ENCODE measurements around the gene PCSK1.
"Not testable (repeated sequence)": the region's sequence is repeated elsewhere in the genome, so short reads cannot be mapped to it uniquely, and the experiment has no call there.

Gene PCSK1

DNA sequence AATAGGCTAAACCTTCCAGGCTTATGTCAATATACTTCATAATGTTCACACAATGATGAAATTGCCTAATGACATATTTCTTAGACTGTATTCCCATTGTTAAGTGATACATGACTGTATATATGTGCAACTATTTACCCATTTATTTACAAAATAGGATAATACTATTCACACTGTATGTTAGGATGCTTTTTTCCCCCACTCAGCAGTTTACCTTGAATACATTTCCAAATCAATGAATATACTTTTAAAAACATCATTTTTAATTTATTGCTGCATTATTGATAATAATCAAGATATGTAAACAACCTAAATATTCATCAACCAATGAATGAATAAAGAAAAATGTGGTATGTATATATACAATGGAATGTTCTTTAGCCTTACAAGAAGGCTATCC lies 55.5 kb downstream of the PCSK1 start:
- Histone ChIP-seq H3K4me3 (ENCODE audit: insufficient read depth, low read depth, low read length) (no peak overlapping the region), H3K4me1 (ENCODE audit: control insufficient read depth, insufficient read depth, low read length) (no peaks in the 10 kb centered on the region)

GRCh38 chr5:96377167-96377566 lies 55.9 kb downstream of the PCSK1 start:
- H3K9me3 ChIP-seq (ENCODE audit: control insufficient read depth, low read length) = no peaks in the 10 kb centered on the region
- H3K36me3 ChIP-seq (ENCODE audit: control insufficient read depth, insufficient read depth, low read length) = no peaks in the 10 kb centered on the region
- no peak overlapping the region for H3K4me3 ChIP-seq (ENCODE audit: insufficient read depth, low read depth, low read length)
- no peak overlapping the region for H3K27ac ChIP-seq (ENCODE audit: insufficient read depth, low read depth, low read length, poor library complexity, severe bottlenecking)
- H3K27me3 ChIP-seq (ENCODE audit: control insufficient read depth, insufficient read depth, low read length, poor library complexity, severe bottlenecking) = no peaks in the 10 kb centered on the region
- H3K4me1 ChIP-seq (ENCODE audit: control insufficient read depth, insufficient read depth, low read length) = no peaks in the 10 kb centered on the region
- WGBS, 2 experiments = 100% methylated on average over 1 of the region's 2 CpGs; no CpG with 5 or more reads in 1 of the 2 experiments

More for the DNA sequence above, 55.5 kb downstream of the PCSK1 start:
- no peak overlapping the region for H3K27ac ChIP-seq (ENCODE audit: insufficient read depth, low read depth, low read length, poor library complexity, severe bottlenecking)
- no peaks in the 10 kb centered on the region for H3K27me3 ChIP-seq (ENCODE audit: control insufficient read depth, insufficient read depth, low read length, poor library complexity, severe bottlenecking)
- H3K9me3 ChIP-seq (ENCODE audit: control insufficient read depth, low read length) = no peaks in the 10 kb centered on the region
- no peaks in the 10 kb centered on the region for H3K36me3 ChIP-seq (ENCODE audit: control insufficient read depth, insufficient read depth, low read length)

DNA sequence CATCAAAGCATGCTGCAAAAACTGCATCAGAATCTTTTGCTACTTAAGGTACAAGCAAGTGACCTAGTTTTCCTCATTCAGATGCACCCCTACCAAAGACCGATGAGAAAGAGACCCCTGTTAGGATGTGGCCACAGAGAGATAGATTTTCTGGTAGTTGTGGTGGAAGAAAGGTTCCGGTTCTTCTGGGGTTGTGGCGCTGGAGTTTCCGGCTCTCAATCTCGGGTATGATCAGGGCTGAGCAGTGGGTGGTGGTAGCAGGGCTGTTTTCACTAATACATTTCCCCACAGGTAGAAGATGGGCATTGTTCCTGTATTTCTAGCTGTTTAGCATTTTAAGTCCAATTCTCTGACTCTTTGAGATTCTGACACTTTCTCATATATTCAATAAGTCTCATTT lies 58.4 kb downstream of the PCSK1 start:
- Histone ChIP-seq H3K4me1 (ENCODE audit: control insufficient read depth, insufficient read depth, low read length) (no peaks in the 10 kb centered on the region), H3K9me3 (ENCODE audit: control insufficient read depth, low read length) (no peaks in the 10 kb centered on the region), H3K36me3 (ENCODE audit: control insufficient read depth, insufficient read depth, low read length) (no peaks in the 10 kb centered on the region), H3K4me3 (ENCODE audit: insufficient read depth, low read depth, low read length) (no peak overlapping the region), H3K27ac (ENCODE audit: insufficient read depth, low read depth, low read length, poor library complexity, severe bottlenecking) (no peak overlapping the region), H3K27me3 (ENCODE audit: control insufficient read depth, insufficient read depth, low read length, poor library complexity, severe bottlenecking) (no peaks in the 10 kb centered on the region)
- 92 to 98% methylated on average over 4 to 5 of the region's 5 CpGs for WGBS, 2 experiments

- Histone ChIP-seq H3K4me3 (ENCODE audit: insufficient read depth, low read depth, low read length) (no peak overlapping the region), H3K27me3 (ENCODE audit: control insufficient read depth, insufficient read depth, low read length, poor library complexity, severe bottlenecking) (no peaks in the 10 kb centered on the region), H3K36me3 (ENCODE audit: control insufficient read depth, insufficient read depth, low read length) (no peaks in the 10 kb centered on the region), H3K4me1 (ENCODE audit: control insufficient read depth, insufficient read depth, low read length) (no peaks in the 10 kb centered on the region), H3K27ac (ENCODE audit: insufficient read depth, low read depth, low read length, poor library complexity, severe bottlenecking) (no peak overlapping the region), H3K9me3 (ENCODE audit: control insufficient read depth, low read length) (no peaks in the 10 kb centered on the region)
- WGBS, 2 experiments = 87 to 92% methylated on average over 4 of the region's 4 CpGs
Observed at GRCh38 chr5:96373381-96373733, 59.7 kb downstream of the PCSK1 start.

GRCh38 chr5:96372726-96373380 lies 60.2 kb downstream of the PCSK1 start:
- 89 to 92% methylated on average over 2 of the region's 2 CpGs for WGBS, 2 experiments
- Histone ChIP-seq H3K27ac (ENCODE audit: insufficient read depth, low read depth, low read length, poor library complexity, severe bottlenecking) (no peak overlapping the region), H3K4me1 (ENCODE audit: control insufficient read depth, insufficient read depth, low read length) (no peaks in the 10 kb centered on the region)

DNA sequence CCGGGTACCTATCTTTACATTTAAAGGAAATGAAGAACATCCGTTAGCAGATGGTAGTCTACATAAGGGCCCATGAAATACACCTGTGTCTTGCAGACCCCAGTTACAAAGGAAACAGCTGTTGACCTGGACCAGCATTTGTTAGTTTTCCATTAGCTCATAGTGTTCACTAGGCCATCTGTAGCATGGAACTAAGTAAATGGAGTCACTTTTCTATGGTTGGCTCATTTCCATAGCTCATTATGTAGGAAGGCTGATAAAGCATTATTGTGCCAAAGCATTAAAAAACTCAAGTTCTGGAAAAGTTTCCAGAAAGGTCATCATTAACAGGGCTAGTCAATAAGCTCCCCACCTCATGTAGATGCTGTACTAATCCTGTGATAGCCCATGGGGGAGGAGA lies 62.1 kb downstream of the PCSK1 start:
- H3K4me3 ChIP-seq (ENCODE audit: insufficient read depth, low read depth, low read length) = no peak overlapping the region
- H3K27me3 ChIP-seq (ENCODE audit: control insufficient read depth, insufficient read depth, low read length, poor library complexity, severe bottlenecking) = no peaks in the 10 kb centered on the region
- H3K27ac ChIP-seq (ENCODE audit: insufficient read depth, low read depth, low read length, poor library complexity, severe bottlenecking) = no peak overlapping the region
- WGBS, 2 experiments = 98 to 99% methylated on average over 2 of the region's 2 CpGs
- no peaks in the 10 kb centered on the region for H3K36me3 ChIP-seq (ENCODE audit: control insufficient read depth, insufficient read depth, low read length)
- no peaks in the 10 kb centered on the region for H3K4me1 ChIP-seq (ENCODE audit: control insufficient read depth, insufficient read depth, low read length)
- H3K9me3 ChIP-seq (ENCODE audit: control insufficient read depth, low read length) = no peaks in the 10 kb centered on the region

More at GRCh38 chr5:96372726-96373380, 60.2 kb downstream of the PCSK1 start:
- Histone ChIP-seq H3K9me3 (ENCODE audit: control insufficient read depth, low read length) (no peaks in the 10 kb centered on the region), H3K36me3 (ENCODE audit: control insufficient read depth, insufficient read depth, low read length) (no peaks in the 10 kb centered on the region), H3K27me3 (ENCODE audit: control insufficient read depth, insufficient read depth, low read length, poor library complexity, severe bottlenecking) (no peaks in the 10 kb centered on the region), H3K4me3 (ENCODE audit: insufficient read depth, low read depth, low read length) (no peak overlapping the region)

GRCh38 chr5:96367337-96367736 lies 65.7 kb downstream of the PCSK1 start:
- H3K27ac ChIP-seq (ENCODE audit: insufficient read depth, low read depth, low read length, poor library complexity, severe bottlenecking); H3K36me3 ChIP-seq (ENCODE audit: control insufficient read depth, insufficient read depth, low read length); H3K27me3 ChIP-seq (ENCODE audit: control insufficient read depth, insufficient read depth, low read length, poor library complexity, severe bottlenecking); H3K4me1 ChIP-seq (ENCODE audit: control insufficient read depth, insufficient read depth, low read length); H3K9me3 ChIP-seq (ENCODE audit: control insufficient read depth, low read length); H3K4me3 ChIP-seq (ENCODE audit: insufficient read depth, low read depth, low read length): not testable (repeated sequence)
- 91 to 92% methylated on average over 8 of the region's 8 CpGs for WGBS, 2 experiments

GRCh38 chr5:96354237-96354636 lies 78.8 kb downstream of the PCSK1 start:
- no peak overlapping the region for H3K4me3 ChIP-seq (ENCODE audit: insufficient read depth, low read depth, low read length)
- H3K9me3 ChIP-seq (ENCODE audit: control insufficient read depth, low read length) = no peaks in the 10 kb centered on the region
- no peaks in the 10 kb centered on the region for H3K4me1 ChIP-seq (ENCODE audit: control insufficient read depth, insufficient read depth, low read length)
- no peaks in the 10 kb centered on the region for H3K27me3 ChIP-seq (ENCODE audit: control insufficient read depth, insufficient read depth, low read length, poor library complexity, severe bottlenecking)
- 100% methylated on average over 2 of the region's 2 CpGs for WGBS, 2 experiments
- no peak overlapping the region for H3K27ac ChIP-seq (ENCODE audit: insufficient read depth, low read depth, low read length, poor library complexity, severe bottlenecking)
- H3K36me3 ChIP-seq (ENCODE audit: control insufficient read depth, insufficient read depth, low read length) = no peaks in the 10 kb centered on the region

DNA sequence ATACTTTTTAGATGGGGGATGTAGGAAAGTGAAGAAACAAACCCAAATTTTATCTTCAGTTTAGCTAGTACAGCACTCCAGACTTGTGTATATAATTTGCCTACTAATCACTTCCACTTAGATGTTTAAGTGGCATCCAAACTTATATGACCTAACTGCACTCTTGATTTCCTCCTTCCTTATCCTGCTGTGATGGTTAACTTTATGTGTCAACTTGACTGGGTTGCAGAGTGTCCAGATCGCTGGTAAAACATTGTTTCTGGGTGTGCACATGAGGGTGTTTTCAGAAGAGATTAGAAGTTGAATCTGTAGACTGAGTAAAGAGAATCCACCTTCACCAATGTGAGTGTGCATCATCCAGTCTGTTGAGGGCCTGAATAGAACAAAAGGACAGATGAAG lies 79.8 kb downstream of the PCSK1 start:
- no peaks in the 10 kb centered on the region for H3K27me3 ChIP-seq (ENCODE audit: control insufficient read depth, insufficient read depth, low read length, poor library complexity, severe bottlenecking)
- 77 to 100% methylated on average over 1 of the region's 1 CpG for WGBS, 2 experiments
- no peaks in the 10 kb centered on the region for H3K4me1 ChIP-seq (ENCODE audit: control insufficient read depth, insufficient read depth, low read length)
- H3K36me3 ChIP-seq (ENCODE audit: control insufficient read depth, insufficient read depth, low read length) = no peaks in the 10 kb centered on the region
- no peaks in the 10 kb centered on the region for H3K9me3 ChIP-seq (ENCODE audit: control insufficient read depth, low read length)
- H3K27ac ChIP-seq (ENCODE audit: insufficient read depth, low read depth, low read length, poor library complexity, severe bottlenecking) = no peak overlapping the region
- no peak overlapping the region for H3K4me3 ChIP-seq (ENCODE audit: insufficient read depth, low read depth, low read length)

GRCh38 chr5:96350678-96351077 lies 82.4 kb downstream of the PCSK1 start:
- H3K4me3 ChIP-seq (ENCODE audit: insufficient read depth, low read depth, low read length) = no peak overlapping the region
- no peaks in the 10 kb centered on the region for H3K9me3 ChIP-seq (ENCODE audit: control insufficient read depth, low read length)
- 89 to 96% methylated on average over 2 of the region's 2 CpGs for WGBS, 2 experiments
- H3K27me3 ChIP-seq (ENCODE audit: control insufficient read depth, insufficient read depth, low read length, poor library complexity, severe bottlenecking) = no peaks in the 10 kb centered on the region
- H3K36me3 ChIP-seq (ENCODE audit: control insufficient read depth, insufficient read depth, low read length) = no peaks in the 10 kb centered on the region
- H3K4me1 ChIP-seq (ENCODE audit: control insufficient read depth, insufficient read depth, low read length) = no peaks in the 10 kb centered on the region
- H3K27ac ChIP-seq (ENCODE audit: insufficient read depth, low read depth, low read length, poor library complexity, severe bottlenecking) = no peak overlapping the region

- Histone ChIP-seq H3K27me3 (ENCODE audit: control insufficient read depth, insufficient read depth, low read length, poor library complexity, severe bottlenecking) (no peaks in the 10 kb centered on the region), H3K27ac (ENCODE audit: insufficient read depth, low read depth, low read length, poor library complexity, severe bottlenecking) (no peak overlapping the region), H3K4me3 (ENCODE audit: insufficient read depth, low read depth, low read length) (no peak overlapping the region), H3K9me3 (ENCODE audit: control insufficient read depth, low read length) (no peaks in the 10 kb centered on the region), H3K36me3 (ENCODE audit: control insufficient read depth, insufficient read depth, low read length) (no peaks in the 10 kb centered on the region), H3K4me1 (ENCODE audit: control insufficient read depth, insufficient read depth, low read length) (no peaks in the 10 kb centered on the region)
- WGBS, 2 experiments = 91 to 100% methylated on average over 1 of the region's 1 CpG
Observed at GRCh38 chr5:96348536-96348935, 84.5 kb downstream of the PCSK1 start.
